ENCODE results near the gene ZNRF1.

The ZNRF1 gene

GRCh38 chr16:75048530-75048929 lies 49.7 kb downstream of the ZNRF1 start:
- TF ChIP-seq FOXP2 (optimal IDR thresholded peaks at IDR 0.05; ENCODE audit: borderline replicate concordance, extremely low read depth, extremely low read length, insufficient read depth) (no peak), REST (IDR thresholded peaks at IDR 0.05; ENCODE audit: insufficient read depth in 1 of 2, low read depth in 2 of 2, low read length in 2 of 2) (no peak), TAF1 (IDR thresholded peaks at IDR 0.05; ENCODE audit: borderline replicate concordance, insufficient read depth, low read length) (no peak), SIN3A (IDR thresholded peaks at IDR 0.05; ENCODE audit: borderline replicate concordance, insufficient read depth, low read length) (no peak)

- no peak for TF ChIP-seq SIN3A (IDR thresholded peaks at IDR 0.05; ENCODE audit: borderline replicate concordance, insufficient read depth, low read length)
- TF ChIP-seq REST (IDR thresholded peaks at IDR 0.05; ENCODE audit: insufficient read depth in 1 of 2, low read depth in 2 of 2, low read length in 2 of 2): no peak
- no peak for TF ChIP-seq POLR2AphosphoS5 (IDR thresholded peaks at IDR 0.05; ENCODE audit: low read depth, low read length)
- no peak for TF ChIP-seq FOXP2 (optimal IDR thresholded peaks at IDR 0.05; ENCODE audit: borderline replicate concordance, extremely low read depth, extremely low read length, insufficient read depth)
- TF ChIP-seq TAF1 (IDR thresholded peaks at IDR 0.05; ENCODE audit: borderline replicate concordance, insufficient read depth, low read length): no peak
Measured at GRCh38 chr16:75052481-75053202, 53.8 kb downstream of the ZNRF1 start.

GRCh38 chr16:75053791-75054555 lies 55.1 kb downstream of the ZNRF1 start:
- no peak for TF ChIP-seq REST (IDR thresholded peaks at IDR 0.05; ENCODE audit: insufficient read depth in 1 of 2, low read depth in 2 of 2, low read length in 2 of 2)
- no peak for TF ChIP-seq POLR2AphosphoS5 (IDR thresholded peaks at IDR 0.05; ENCODE audit: low read depth, low read length)
- TF ChIP-seq TAF1 (IDR thresholded peaks at IDR 0.05; ENCODE audit: borderline replicate concordance, insufficient read depth, low read length): no peak
- TF ChIP-seq FOXP2 (optimal IDR thresholded peaks at IDR 0.05; ENCODE audit: borderline replicate concordance, extremely low read depth, extremely low read length, insufficient read depth): no peak
- TF ChIP-seq SIN3A (IDR thresholded peaks at IDR 0.05; ENCODE audit: borderline replicate concordance, insufficient read depth, low read length): no peak

- no peak for TF ChIP-seq FOXP2 (optimal IDR thresholded peaks at IDR 0.05; ENCODE audit: borderline replicate concordance, extremely low read depth, extremely low read length, insufficient read depth)
- TF ChIP-seq SIN3A (IDR thresholded peaks at IDR 0.05; ENCODE audit: borderline replicate concordance, insufficient read depth, low read length): no peak
- TF ChIP-seq POLR2AphosphoS5 (IDR thresholded peaks at IDR 0.05; ENCODE audit: low read depth, low read length): no peak
- TF ChIP-seq TAF1 (IDR thresholded peaks at IDR 0.05; ENCODE audit: borderline replicate concordance, insufficient read depth, low read length): no peak
- no peak for TF ChIP-seq REST (IDR thresholded peaks at IDR 0.05; ENCODE audit: insufficient read depth in 1 of 2, low read depth in 2 of 2, low read length in 2 of 2)
Measured at GRCh38 chr16:75054556-75054947, 55.7 kb downstream of the ZNRF1 start.

All from PFSK-1 (cell line).